HCT116 (cell line): ENCODE data around the gene MCF2L2.

Experiments
- ATF3 ChIP-seq: IDR thresholded peaks from 2 replicates; pipeline ENCODE4 v1.6.1; 2012
- CTCF ChIP-seq, 3 experiments: fragments of 200-600 bp in 1 of 3; sonication (generic) in 1 of 3; IDR thresholded peaks in 2 of 3; conservative IDR thresholded peaks in 1 of 3; 2 replicates each; pipeline ENCODE4 v1.5.1; 2012 to 2017; ENCODE audit warnings: low read depth in 2 of 3, low read length in 2 of 3, antibody characterized with exemption in 1 of 3, borderline replicate concordance in 1 of 3, control low read depth in 1 of 3, mild to moderate bottlenecking in 1 of 3, mixed read lengths in 1 of 3, mixed run types in 1 of 3, moderate library complexity in 1 of 3; ENCODE audit not compliant: insufficient read depth in 1 of 3
- EGR1 ChIP-seq: IDR thresholded peaks from 2 replicates; pipeline ENCODE4 v1.6.1; 2012; ENCODE audit warnings: low read depth
- EZH2 ChIP-seq: fragments of 200-600 bp; sonication (generic); IDR thresholded peaks from 2 replicates; pipeline ENCODE4 v1.6.1; 2017; ENCODE audit warnings: antibody characterized with exemption, mixed run types
- EZH2phosphoT487 ChIP-seq: fragments of 200-600 bp; IDR thresholded peaks from 2 replicates; pipeline ENCODE4 v1.6.1; 2018; ENCODE audit warnings: antibody characterized with exemption, borderline replicate concordance
- JUND ChIP-seq: IDR thresholded peaks from 2 replicates; pipeline ENCODE4 v1.6.1; 2012
- MAX ChIP-seq: IDR thresholded peaks from 2 replicates; pipeline ENCODE4 v1.6.1; 2012
- POLR2A ChIP-seq: IDR thresholded peaks from 2 replicates; pipeline ENCODE4 v1.7.0; 2011; ENCODE audit warnings: borderline replicate concordance; ENCODE audit not compliant: insufficient read depth, insufficient read length; ENCODE audit errors: extremely low read depth
- POLR2AphosphoS5 ChIP-seq: IDR thresholded peaks from 2 replicates; pipeline ENCODE4 v1.6.1; 2011; ENCODE audit warnings: mild to moderate bottlenecking, low read depth, low read length, moderate library complexity
- REST ChIP-seq: IDR thresholded peaks from 2 replicates; pipeline ENCODE4 v1.6.1; 2012; ENCODE audit warnings: low read depth
- SRF ChIP-seq: IDR thresholded peaks from 2 replicates; pipeline ENCODE4 v1.6.1; 2012; ENCODE audit warnings: low read depth
- TCF7L2 ChIP-seq: IDR thresholded peaks from 2 replicates; pipeline ENCODE4 v1.7.0; 2011; ENCODE audit warnings: borderline replicate concordance, inconsistent platforms; ENCODE audit not compliant: insufficient read depth, insufficient read length; ENCODE audit errors: extremely low read depth
- YY1 ChIP-seq: IDR thresholded peaks from 2 replicates; pipeline ENCODE4 v1.6.1; 2011; ENCODE audit warnings: low read length, low read depth, moderate library complexity, mild to moderate bottlenecking; ENCODE audit not compliant: insufficient replicate concordance; ENCODE audit errors: extremely low read depth

- no peak for TF ChIP-seq EZH2phosphoT487
- no peak for TF ChIP-seq POLR2A
- no peak for TF ChIP-seq CTCF (IDR thresholded peaks at IDR 0.05 in 2 of 3, conservative IDR thresholded peaks at IDR 0.05 in 1 of 3; ENCODE audit: borderline replicate concordance in 1 of 3, insufficient read depth in 1 of 3, low read depth in 2 of 3, low read length in 2 of 3)
- TF ChIP-seq TCF7L2, result no peak
- no peak for TF ChIP-seq EZH2
- TF ChIP-seq POLR2AphosphoS5, result no peak
- TF ChIP-seq MAX, result no peak
- TF ChIP-seq YY1, result no peak
- TF ChIP-seq SRF, result no peak
- TF ChIP-seq EGR1, result no peak
- TF ChIP-seq REST, result no peak
- TF ChIP-seq ATF3, result no peak
- TF ChIP-seq JUND, result no peak
Measured at GRCh38 chr3:183208260-183208659, 220.2 kb downstream of the MCF2L2 start.
